Stimulated activated CD8-positive, alpha-beta memory T cell treated with anti-CD3 and anti-CD28 coated beads, Interleukin-15, amount 100 ng/mL, for 4 hours (primary cell): ENCODE data around the gene ATP8B3.

ENCODE experiments used
- DNase-seq, 2 donors: peaks; one replicate each; pipeline ENCODE4 v3.0.0-alpha.2; 2020; ENCODE audit warnings: low read depth in 2 of 2

Gene ATP8B3

GRCh38 chr19:1756705-1757465 is 55.2 kb downstream of the ATP8B3 start:
- DNase-seq: no peak

GRCh38 chr19:1756264-1756663 is 55.8 kb downstream of the ATP8B3 start:
- no peak for DNase-seq

- DNase-seq: no peak
Measured at GRCh38 chr19:1755467-1756171, 56.5 kb downstream of the ATP8B3 start.

- no peak for DNase-seq
Measured at GRCh38 chr19:1754636-1755466, 57.2 kb downstream of the ATP8B3 start.

- no peak for DNase-seq
Measured at GRCh38 chr19:1754018-1754635, 57.9 kb downstream of the ATP8B3 start.

- DNase-seq: no peak
Measured at GRCh38 chr19:1752757-1753728, 59.0 kb downstream of the ATP8B3 start, which contains the start of gene ONECUT3. TSS of gene ONECUT3 (plus strand) at chr19:1753506. CDS start at chr19:1753663, 157 bp downstream.

GRCh38 chr19:1752009-1752756 is 59.9 kb downstream of the ATP8B3 start:
- DNase-seq: no peak

- DNase-seq: no peak
Measured at GRCh38 chr19:1751367-1752008, 60.6 kb downstream of the ATP8B3 start.

GRCh38 chr19:1750343-1751021 is 61.6 kb downstream of the ATP8B3 start:
- no peak for DNase-seq

- DNase-seq: no peak
Measured at GRCh38 chr19:1749373-1750342, 62.4 kb downstream of the ATP8B3 start.

- DNase-seq: no peak
Measured at GRCh38 chr19:1748873-1749341, 63.2 kb downstream of the ATP8B3 start.

GRCh38 chr19:1748115-1748872 is 63.8 kb downstream of the ATP8B3 start:
- no peak for DNase-seq

GRCh38 chr19:1747285-1748114 is 64.6 kb downstream of the ATP8B3 start:
- DNase-seq: peak in 1 of 2 donors; percentile 14

- DNase-seq: no peak
Measured at GRCh38 chr19:1746401-1747284, 65.4 kb downstream of the ATP8B3 start.

- DNase-seq: no peak
Measured at GRCh38 chr19:1745589-1746031, 66.5 kb downstream of the ATP8B3 start.
